ENCODE results near the gene NDUFAF8.
"Not testable (repeated sequence)": the region's sequence is repeated elsewhere in the genome, so short reads cannot be mapped to it uniquely, and the experiment has no call there.

NDUFAF8 gene

DNA sequence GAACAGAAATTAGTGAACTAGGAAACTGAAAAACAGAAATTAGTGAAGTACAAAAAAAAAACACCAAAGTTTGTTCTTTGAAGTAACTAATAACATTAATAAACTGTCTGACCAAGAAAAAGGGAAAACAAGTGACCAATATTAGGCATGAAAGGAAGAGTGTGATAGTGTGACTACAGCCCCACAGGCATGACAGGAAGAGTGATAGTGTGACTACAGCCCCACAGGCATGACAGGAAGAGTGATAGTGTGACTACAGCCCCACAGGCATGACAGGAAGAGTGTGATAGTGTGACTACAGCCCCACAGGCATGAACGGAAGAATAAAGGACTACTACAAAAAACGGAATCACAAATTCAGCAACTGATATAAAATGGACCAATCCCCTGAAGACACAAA, 11.5 kb upstream of the NDUFAF8 start:
- DNase-seq = not testable (repeated sequence)

DNA sequence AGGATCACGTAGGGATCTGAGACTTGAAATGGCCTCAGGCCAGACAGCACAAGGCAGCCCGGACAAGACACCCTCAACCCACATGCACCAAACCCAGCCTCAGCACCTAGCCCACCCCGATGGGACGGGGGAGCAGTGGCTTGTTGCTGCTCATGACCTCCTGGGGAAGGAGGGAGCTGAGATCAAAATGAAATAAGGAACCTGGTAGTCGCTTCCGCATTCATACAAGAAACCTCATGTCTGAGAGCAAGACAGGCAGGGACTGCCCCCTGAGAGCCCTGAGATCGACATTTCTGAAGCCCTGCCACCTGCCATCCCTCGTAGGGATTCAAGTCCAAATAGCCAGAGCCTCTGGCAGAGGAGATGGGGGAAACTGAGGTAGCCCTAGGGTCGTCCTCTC, 10.7 kb upstream of the NDUFAF8 start:
- DNase-seq = no peak

DNA sequence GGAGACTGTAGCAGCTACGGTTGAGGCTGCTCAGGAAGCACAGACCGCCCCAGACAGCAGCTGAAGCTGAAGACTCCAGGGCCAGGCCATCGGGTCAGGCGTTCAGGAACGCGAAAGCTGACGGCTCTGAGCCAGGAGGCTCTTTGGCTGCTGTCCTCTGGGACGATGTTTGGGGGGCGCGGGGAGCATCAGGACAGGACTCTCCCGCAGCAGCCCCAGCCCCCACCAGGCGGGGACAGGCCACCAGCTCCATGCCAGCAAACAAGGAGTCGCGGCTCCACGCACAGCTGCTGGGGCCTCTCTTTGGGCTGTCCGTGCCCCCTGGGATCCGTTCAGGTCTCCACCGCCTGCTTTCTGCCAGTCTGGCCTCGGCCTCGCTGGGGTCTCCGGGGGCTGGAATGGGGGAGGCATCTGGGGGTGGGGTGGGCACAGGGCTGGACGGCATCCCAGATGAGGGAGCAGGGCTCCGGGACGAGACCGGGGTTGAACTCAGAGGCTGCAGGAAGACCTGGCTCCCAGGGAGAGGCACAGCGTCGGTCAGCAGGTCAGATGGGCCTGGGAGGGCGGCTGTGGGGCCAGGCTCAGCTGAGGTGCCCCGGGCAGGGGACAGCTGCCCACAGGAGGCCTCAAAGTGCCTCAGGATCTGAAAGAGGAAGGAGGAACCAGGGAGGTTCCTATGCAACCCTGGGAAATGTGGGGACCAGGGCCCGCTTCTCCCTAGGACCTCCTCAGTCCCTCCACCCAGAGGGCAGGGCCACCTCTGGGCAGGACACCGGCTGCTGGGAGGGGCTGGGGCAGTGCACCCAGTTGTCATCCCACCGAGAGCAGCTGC, 10.1 kb upstream of the NDUFAF8 start:
- no peak for DNase-seq

DNA sequence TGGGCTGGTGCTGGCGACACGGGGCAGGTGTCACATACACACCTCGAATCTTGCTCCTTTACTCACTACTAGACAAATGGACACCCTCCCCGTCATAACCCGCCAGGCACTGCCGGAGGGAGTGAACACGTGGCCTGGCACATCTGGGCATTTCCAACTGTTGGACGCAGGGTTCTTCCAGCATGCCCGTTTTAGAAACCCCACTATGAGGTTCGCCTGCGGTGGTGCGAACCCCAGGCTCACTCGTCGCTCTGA, 9.5 kb upstream of the NDUFAF8 start:
- DNase-seq = no peak

DNA sequence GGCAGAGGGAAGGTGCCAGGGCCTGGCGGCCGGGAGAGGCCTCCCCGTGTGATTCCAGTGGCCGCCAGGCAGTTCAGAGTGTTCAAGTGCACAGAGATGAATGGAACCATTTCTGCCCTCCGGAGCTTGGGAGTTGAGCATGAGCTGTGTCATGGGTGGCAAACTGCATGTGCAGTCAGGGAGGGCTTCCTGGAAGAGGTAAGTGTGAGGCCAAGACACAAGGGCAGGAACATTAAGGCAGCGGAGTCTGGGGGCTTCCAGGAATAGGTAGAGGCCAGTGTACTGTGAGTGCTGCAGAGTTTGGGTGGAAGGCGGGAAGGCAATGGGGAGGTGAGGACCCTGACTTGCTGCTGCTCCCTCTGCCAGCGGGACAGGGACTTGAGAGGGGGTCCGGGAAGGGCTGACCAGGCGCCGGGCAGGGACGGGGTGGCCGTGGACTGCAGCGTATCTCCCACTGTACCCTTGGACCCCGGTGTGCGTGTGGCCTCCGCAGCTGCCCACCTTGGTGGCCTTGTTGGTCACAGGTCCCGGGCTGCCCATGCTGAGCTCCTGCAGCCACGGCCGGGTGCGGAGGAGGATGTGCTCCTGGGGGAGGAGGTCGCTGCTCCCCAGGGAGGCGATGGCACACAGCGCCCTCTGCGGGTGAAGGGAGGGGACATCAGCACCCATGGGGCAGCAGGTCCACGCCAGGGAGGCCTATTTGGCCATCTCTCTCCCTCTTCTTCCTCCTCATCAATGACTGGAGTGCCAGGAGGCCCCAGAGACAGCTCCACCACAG, 8.9 kb upstream of the NDUFAF8 start:
- DNase-seq = no peak

- DNase-seq = no peak
Measured at GRCh38 chr17:81231121-81231645, 7.9 kb upstream of the NDUFAF8 start.

DNA sequence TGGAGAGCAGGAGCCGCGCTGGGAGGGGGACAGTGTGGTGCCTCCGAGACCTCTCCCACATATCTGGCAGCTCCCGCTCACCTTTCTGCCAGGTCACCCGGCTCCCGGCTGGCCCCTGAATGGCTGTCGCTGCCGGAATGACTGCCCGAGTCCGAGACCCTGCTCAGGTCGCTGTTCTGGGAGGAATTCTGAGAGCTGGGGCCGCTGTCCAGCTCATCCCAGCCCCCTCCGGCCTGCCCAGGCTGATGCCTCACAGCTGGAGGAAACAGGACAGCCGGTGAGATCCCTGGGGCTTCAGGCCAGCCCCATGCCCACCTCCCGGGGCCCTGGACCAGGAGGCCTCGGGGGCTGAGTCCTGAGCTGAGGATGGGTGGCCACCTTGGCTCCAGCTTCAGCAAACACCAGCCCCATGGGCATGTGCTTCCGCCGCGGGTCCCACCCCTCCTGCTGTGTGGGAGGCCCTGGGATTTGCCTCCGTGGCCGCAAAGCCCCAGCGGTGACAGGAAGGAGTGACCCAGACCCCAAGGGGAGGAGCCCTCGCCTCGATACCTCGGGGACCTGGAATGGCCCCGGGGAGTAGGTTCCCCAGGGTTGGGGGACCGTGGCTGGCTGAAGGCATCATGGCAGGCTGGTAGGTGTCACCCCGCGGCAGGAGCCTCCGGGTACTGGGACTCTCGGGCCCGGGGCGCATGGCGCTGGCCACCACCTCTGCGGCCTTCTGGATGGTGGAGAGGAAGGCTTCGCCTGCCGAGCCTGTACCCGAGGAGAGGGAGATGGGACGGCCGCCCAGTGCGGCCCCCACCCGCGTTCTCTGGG, 7.1 kb upstream of the NDUFAF8 start:
- DNase-seq = no peak

DNA sequence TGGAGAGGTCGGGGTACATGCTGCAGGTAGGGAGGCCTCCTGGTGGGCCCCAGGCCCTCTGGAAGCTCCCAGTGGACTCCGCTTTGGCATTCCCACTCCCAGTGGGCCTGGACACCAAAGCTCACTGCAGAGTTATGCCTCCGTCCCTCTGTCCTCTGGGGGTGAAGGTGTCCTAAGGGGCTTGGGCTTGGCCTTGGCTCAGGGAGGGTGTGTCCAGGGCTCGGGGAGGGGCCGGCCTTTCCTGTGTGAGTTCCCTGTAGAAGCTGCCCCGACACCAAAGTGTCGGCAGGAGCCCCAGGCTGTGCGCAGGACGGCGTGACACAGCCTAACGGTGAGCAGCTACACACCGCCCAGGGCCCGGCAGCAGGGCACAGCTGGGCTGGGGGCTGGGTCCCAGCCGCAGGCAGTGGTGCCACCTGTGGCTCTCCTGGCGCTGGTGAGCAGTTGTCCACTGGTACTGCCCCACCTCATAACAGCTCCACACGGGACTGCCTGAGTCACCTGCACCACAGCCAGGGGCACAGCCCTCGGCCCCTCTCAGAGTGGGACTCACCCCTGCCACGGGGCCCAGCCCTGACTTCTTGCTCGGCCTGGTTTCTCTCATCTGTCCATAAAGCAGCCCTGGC, 6.4 kb upstream of the NDUFAF8 start:
- DNase-seq = no peak

DNA sequence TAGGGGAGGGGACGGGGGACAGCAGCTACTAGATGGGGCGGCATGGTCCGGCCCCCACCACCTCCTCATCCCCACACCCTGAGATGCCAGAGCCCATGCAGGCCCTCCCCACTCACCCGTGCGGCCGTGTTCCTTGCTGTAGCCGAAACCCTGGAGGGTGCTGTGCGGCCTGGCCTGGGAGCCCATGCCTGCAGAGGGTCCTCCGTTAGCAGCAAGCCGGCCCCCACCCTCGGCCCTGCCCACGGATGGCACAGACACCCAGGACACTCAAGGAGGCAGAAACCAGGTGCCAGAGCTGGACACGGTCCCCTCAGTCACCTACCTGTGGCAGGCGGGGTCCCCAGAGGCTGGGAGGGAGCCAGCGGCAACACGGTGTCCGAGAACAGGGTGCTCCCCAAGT, 5.8 kb upstream of the NDUFAF8 start:
- DNase-seq = no peak

- no peak for DNase-seq
Measured at GRCh38 chr17:81233811-81234505, 5.2 kb upstream of the NDUFAF8 start.

- DNase-seq = no peak
Measured at GRCh38 chr17:81234506-81234855, 4.6 kb upstream of the NDUFAF8 start.

DNA sequence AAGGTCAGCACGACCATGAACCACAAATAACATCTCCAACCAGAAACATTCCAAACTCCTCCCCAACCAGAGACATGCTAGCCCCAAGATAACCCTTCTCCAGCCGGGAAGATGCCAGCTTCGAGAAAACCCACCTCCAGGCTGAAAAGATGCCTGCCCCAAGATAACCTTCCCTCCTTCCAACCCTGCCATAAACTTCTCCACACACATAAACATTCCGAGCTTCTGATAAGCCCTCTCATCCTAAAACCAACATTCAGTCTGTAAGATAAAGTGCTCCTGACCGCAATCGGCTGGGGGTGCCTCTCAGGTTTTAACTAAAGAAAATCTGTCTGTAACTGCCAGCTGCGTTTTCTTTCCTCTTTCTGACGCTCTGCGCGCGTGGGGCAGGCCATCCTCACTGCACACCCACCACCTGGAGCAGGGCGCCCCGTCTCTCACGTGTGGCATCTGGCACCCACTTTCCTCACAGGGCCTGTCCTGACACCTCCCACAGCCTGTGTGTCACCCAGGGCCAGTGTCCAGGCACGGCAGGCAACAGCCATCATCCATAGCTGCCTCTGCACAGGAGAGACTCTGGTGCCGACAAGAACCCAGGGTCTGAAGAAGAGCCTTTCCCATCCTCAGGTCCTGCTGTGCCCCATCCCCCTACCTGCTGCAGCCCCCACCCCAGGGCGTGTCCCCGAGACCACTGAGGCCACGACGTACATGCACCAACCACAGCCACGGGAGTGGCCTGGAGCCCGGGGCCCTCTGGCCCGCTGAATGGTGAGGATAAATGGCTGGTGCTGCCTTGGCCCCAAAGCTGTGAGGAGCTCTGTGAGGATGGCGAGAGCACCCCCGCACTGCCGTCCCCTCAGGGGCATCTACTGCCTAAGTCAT, 3.9 kb upstream of the NDUFAF8 start:
- DNase-seq = no peak

DNA sequence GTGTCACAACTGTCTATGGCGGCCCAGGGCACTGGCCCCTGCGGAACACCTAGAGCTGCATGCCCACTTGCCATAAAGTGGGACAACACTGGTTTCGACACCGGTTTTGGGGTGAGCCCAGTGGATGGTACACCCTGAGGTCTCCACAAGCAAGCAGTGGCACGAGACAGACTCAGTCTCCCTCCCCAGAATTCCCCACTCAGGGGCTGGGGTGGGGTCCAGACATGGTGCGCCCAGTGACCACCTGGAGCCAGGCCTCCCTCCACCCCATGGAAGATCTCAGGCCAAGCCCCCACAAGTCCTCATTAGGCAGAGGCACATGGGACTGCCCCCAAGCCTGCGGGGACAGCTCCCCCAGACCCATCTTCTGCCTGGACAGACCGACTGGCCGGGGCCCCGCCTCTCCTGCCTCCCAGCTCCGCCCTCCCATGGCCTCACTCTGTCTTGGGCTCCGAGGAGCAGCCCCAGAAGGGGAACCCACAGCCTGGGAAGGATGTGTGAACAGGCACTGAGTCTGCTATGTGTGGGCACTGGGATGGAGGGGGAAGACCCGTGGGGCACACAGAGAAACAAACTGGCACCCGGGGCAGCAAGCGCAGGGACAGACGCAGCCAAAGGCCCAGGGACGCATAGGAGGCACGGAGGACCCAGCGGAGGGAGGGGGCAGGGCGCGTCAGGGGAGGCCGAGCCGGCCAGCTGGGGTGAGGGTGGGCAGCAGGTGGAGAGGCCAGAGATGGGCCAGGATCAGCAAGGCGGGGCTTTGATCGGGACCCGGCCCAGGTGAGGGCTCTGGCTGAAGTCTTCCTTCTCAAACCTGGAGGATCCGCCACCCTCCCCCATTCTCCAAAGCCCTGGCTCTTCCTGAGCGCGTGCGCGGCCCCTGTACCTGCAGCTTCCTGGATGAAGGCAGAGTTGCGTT, 3.0 kb upstream of the NDUFAF8 start:
- no peak for DNase-seq

DNA sequence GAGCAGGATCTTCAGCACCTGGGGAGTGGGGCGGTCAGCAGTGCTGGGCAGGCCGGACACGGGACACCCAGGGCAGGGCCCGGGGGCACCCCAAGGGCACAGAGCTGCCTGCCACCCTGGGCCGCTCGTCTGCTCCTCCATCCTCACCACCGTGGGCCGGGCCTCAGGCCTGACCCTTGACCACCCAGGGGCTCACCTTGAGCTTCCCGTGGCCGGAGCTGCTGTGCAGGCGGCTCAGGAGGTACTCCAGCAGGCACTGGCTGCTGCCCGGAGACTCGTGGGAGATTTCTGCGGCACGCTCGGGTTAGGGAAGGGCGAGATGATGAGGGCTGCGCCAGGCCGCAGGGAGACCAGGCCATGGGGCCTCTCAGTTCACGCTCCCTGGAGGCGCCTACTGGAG, 2.3 kb upstream of the NDUFAF8 start:
- DNase-seq = no peak

GRCh38 chr17:81237591-81238489, 1.3 kb upstream of the NDUFAF8 start:
- no peak for DNase-seq

- DNase-seq = no peak
Measured at GRCh38 chr17:81238490-81238814, 666 bp upstream of the NDUFAF8 start.

- no peak for DNase-seq
Measured at GRCh38 chr17:81239714-81240555, 817 bp downstream of the NDUFAF8 start.

DNA sequence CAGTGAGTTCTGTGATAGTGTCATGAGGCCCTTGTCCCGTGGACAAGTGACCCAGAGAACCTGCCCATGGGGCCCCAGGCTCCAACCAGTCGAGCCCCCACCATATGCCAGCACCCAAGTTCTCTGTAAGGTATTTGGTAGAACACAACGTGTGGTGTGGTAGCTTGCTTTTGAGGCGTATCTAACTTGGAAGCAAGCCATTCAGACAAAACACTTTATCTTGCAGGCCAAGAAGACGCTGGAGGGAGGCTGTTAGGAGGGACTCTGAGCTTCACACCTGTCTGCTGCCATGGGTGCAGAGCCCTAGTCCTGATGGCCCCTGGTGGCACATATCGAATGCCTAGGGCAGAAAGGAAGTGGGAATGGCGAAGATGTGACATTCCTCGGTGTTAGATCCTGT, 1.6 kb downstream of the NDUFAF8 start:
- no peak for DNase-seq

Measured in DMS79 (cell line).